Measurements from ENCODE around the gene EML5.

DNA sequence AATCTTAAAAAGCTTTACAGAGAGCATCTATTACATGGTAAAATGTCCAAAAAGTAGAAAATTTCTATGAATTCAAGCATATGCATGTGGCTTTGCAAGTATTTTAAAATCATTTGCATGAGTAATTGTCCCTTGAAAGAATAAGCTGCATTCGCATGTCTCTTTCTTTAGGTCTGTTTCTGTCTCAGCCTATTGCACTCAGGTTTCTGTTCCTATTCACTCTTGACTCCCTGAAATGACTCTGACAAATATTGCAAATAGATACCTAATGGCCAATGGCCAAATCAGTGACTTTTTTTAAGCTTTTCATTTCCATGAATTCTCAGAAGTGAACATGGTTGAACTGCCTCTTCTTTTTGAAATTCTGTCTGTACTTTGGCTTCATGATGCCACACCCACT lies 25.3 kb upstream of the EML5 start:
- TF ChIP-seq CTCF (conservative IDR thresholded peaks at IDR 0.05 in 1 of 2, IDR thresholded peaks at IDR 0.05 in 1 of 2; ENCODE audit: low read depth in 1 of 2, low read length in 2 of 2) (no peak), EZH2 (IDR thresholded peaks at IDR 0.05; ENCODE audit: low read length, missing control alignments) (no peak)
